A673 (cell line): ENCODE data around the gene SULT1B1. TPM values are rescaled to one million over a fixed set of nuclear protein-coding genes. Genes with fewer than 3 reads are reported as not detected.

Experiments
- BruUV-seq: library from RNA; stranded (reverse); fragments of 400-500 nt; replicated peaks from 2 replicates; lab custom pipeline; 2021; lab: Mats Ljungman, UMichigan
- CTCF ChIA-PET: fragments of 300-600 bp; sonication (Branson Sonifier 250); formaldehyde crosslinking; loops from one replicate; lab custom pipeline; 2022; ENCODE audit warnings: antibody characterized with exemption; lab: Charles Lee
- POLR2A ChIA-PET: fragments of 300-600 bp; sonication (Branson Sonifier 250); formaldehyde crosslinking; loops from one replicate; lab custom pipeline; 2022; ENCODE audit warnings: antibody characterized with exemption; ENCODE audit not compliant: low non-redundant PET; lab: Charles Lee
- DNase-seq: peaks from one replicate; pipeline ENCODE4 v3.0.0-alpha.2; 2015; ENCODE audit warnings: low spot score
- H3K27ac ChIP-seq: fragments of 200-600 bp; sonication (generic); 2 replicates; pipeline ENCODE4 v1.5.1; 2016; ENCODE audit warnings: mixed run types, low read depth, mild to moderate bottlenecking, mixed read lengths, antibody characterized with exemption, low read length; ENCODE audit not compliant: poor library complexity, severe bottlenecking
- H3K27me3 ChIP-seq: fragments of 200-600 bp; sonication (generic); replicated peaks from 2 replicates; pipeline ENCODE4 v1.6.1; 2017; ENCODE audit warnings: mixed run types, low read depth, mild to moderate bottlenecking, mixed read lengths, antibody characterized with exemption, low read length; ENCODE audit not compliant: insufficient read depth, poor library complexity
- H3K36me3 ChIP-seq: fragments of 200-600 bp; sonication (generic); 2 replicates; pipeline ENCODE4 v1.6.1; 2016; ENCODE audit warnings: mixed run types, mild to moderate bottlenecking, mixed read lengths, antibody characterized with exemption, low read length; ENCODE audit not compliant: insufficient read depth, poor library complexity, severe bottlenecking
- H3K4me1 ChIP-seq: fragments of 200-600 bp; sonication (generic); 2 replicates; pipeline ENCODE4 v1.6.1; 2017; ENCODE audit warnings: mixed run types, mild to moderate bottlenecking, mixed read lengths, antibody characterized with exemption, low read length; ENCODE audit not compliant: insufficient read depth, poor library complexity, severe bottlenecking
- H3K4me3 ChIP-seq: fragments of 200-600 bp; sonication (generic); 2 replicates; pipeline ENCODE4 v1.5.1; 2016; ENCODE audit warnings: low read depth, mixed run types, mild to moderate bottlenecking, mixed read lengths, low read length; ENCODE audit not compliant: poor library complexity, severe bottlenecking
- H3K9me3 ChIP-seq: fragments of 200-600 bp; sonication (generic); 2 replicates; pipeline ENCODE4 v1.6.1; 2016; ENCODE audit warnings: mixed run types, low read depth, mild to moderate bottlenecking, mixed read lengths, antibody characterized with exemption, low read length; ENCODE audit not compliant: poor library complexity, severe bottlenecking
- EZH2 ChIP-seq: fragments of 200-600 bp; sonication (generic); IDR thresholded peaks from 2 replicates; pipeline ENCODE4 v1.6.1; 2017; ENCODE audit warnings: borderline replicate concordance, low read depth, mild to moderate bottlenecking, mixed read lengths, antibody characterized with exemption, low read length; ENCODE audit not compliant: poor library complexity, severe bottlenecking
- intact Hi-C: fragments of 100-400 bp; cut with micrococcal nuclease; formaldehyde crosslinking; loops from one replicate; pipeline ENCODE4 v1.10.0; 2022; ENCODE audit not compliant: unreplicated experiment
- total RNA-seq: library from RNA; stranded (reverse); gene quantifications from 2 replicates; pipeline ENCODE4 v1.2.3, GENCODE V29; 2021
- TF ChIP-seq, protein P1 (sequence below): fragments of 300-800, 200-600 bp; sonication (generic); conservative IDR thresholded peaks from 2 replicates; pipeline ENCODE4 v1.5.1; 2017; ENCODE audit warnings: low read depth, mild to moderate bottlenecking, antibody characterized with exemption, low read length, moderate library complexity, mixed read lengths

Gene SULT1B1
- total RNA-seq, 1 experiment from 2014 or later: 1.8 TPM

DNA sequence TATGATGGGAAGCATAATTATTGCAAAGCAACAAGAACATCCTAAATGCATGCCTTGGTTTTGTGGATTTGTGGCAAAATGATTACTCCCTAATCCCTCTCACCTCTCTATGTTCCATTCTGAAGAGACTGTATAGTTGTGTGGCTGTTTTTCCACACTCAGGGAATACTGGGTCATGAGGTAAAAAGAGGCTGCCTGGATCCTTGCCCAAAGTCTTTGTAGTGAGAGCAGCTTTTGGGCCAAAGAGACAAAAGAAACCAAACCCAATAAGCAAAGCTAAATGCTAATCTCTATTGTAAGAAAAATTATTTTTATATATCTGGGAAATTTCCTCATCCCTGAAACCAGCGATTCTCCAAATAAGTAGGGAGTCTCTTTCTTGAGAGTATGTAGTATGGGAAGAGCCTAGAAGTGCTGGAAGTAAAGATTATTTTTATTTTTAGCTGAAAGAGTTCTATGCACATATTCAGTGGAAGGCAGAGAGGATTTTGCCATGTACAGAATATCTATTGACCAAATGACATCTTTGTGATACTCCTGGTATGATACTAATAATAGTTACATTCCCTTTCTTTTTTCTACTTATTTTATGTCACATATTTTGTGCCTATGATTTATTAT is 24.9 kb upstream of the SULT1B1 start:
- Histone ChIP-seq H3K27me3 (no peaks in the 10 kb centered on the region), H3K36me3 (no peaks in the 10 kb centered on the region), H3K27ac (no peak overlapping the region), H3K9me3 (no peaks in the 10 kb centered on the region), H3K4me3 (no peak overlapping the region), H3K4me1 (no peaks in the 10 kb centered on the region)
- POLR2A ChIA-PET: no interaction called here
- CTCF ChIA-PET: no interaction called here
- intact Hi-C loops: no loop called here
- DNase-seq: no peak
- BruUV-seq: no TSS peak
- TF ChIP-seq, protein P1, sequence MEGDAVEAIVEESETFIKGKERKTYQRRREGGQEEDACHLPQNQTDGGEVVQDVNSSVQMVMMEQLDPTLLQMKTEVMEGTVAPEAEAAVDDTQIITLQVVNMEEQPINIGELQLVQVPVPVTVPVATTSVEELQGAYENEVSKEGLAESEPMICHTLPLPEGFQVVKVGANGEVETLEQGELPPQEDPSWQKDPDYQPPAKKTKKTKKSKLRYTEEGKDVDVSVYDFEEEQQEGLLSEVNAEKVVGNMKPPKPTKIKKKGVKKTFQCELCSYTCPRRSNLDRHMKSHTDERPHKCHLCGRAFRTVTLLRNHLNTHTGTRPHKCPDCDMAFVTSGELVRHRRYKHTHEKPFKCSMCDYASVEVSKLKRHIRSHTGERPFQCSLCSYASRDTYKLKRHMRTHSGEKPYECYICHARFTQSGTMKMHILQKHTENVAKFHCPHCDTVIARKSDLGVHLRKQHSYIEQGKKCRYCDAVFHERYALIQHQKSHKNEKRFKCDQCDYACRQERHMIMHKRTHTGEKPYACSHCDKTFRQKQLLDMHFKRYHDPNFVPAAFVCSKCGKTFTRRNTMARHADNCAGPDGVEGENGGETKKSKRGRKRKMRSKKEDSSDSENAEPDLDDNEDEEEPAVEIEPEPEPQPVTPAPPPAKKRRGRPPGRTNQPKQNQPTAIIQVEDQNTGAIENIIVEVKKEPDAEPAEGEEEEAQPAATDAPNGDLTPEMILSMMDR: no peak
- no peak for TF ChIP-seq EZH2

DNA sequence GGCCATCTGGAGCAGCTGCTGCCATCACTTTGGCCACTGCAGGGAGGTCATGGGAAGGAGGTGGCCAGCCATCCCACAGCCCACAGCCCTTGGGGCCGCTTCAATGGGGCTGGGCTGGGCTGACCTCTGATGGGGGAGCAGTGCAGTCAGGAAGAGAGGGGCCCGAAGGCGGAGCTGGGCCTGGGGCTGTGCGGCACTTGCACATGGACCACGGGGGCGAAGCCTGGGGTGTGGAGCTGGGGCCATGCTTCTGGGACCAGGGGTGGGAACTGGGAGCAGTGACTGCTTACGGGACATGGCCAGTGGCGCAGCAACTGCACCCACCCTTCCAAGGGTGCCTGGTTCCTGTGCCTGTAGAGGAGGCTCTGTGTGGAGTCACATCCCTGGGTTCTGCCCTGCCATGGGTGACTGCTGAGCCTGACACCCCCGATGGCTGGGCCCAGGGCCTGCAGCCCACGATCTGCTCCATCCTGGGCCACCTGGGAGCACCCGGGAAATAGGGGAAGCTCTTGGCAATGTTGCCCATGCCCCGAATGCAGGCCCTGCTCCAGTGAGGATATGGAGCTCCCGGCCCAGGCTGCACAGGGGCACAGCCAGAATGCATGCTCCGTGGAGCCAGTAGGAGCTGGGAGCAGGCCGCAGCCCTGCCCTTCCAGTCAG is 22.4 kb upstream of the SULT1B1 start:
- no peaks in the 10 kb centered on the region for H3K4me1 ChIP-seq
- H3K9me3 ChIP-seq: no peaks in the 10 kb centered on the region
- no peak overlapping the region for H3K4me3 ChIP-seq
- intact Hi-C loops: no loop called here
- no TSS peak for BruUV-seq
- ChIA-PET POLR2A (no interaction called here), CTCF (no interaction called here)
- DNase-seq: no peak
- no peaks in the 10 kb centered on the region for H3K27me3 ChIP-seq
- H3K36me3 ChIP-seq: no peaks in the 10 kb centered on the region
- TF ChIP-seq EZH2: no peak
- TF ChIP-seq, protein P1: no peak
- H3K27ac ChIP-seq: no peak overlapping the region

DNA sequence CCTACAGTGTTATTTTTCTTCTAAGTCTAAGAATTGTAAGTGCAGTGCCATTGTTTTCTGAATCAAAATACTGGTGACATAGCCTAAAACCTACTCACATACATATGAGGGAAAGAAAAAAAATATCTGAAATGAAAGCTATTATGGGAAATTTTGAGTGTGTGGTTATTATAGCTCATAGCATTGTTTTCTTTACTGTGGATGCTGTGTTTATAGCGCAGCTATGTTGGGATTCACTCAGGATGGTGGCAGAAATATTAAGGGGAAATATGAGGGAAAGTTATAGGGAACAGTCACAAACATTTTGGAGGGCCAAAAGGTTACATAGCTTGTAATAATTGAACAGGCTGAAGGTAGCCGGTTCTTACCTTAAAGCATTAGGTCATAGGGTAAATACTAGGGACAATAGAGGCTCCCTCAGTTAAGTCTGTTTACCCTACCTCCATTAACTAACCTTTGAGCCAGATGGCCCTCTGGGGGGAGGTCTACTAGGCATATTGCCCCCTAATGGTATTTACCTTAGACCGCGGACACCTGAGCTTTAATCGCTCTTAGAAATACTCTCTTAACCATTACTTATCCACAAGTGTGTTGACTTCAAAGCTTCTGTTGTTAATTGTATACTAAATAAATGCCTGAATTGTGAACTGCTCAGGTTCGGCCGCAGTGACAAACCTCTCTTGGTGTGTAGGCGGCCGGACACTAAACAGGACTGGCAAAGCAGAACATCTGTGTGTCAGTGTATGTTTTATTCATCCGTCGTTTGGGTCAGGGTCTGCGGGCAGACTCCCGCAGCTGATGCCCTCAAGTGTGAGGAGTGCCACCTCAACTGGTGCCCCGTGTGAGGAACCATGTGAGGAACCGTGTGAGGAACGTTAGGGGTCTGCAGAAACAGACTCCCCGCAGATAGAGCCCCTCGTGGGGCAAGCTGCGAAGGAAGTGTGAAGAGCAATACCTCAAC is 21.3 kb upstream of the SULT1B1 start:
- H3K4me3 ChIP-seq: no peak overlapping the region
- POLR2A ChIA-PET: no interaction called here
- intact Hi-C loops: no loop called here
- no TSS peak for BruUV-seq
- no peaks in the 10 kb centered on the region for H3K9me3 ChIP-seq
- H3K27me3 ChIP-seq: no peaks in the 10 kb centered on the region
- H3K4me1 ChIP-seq: no peaks in the 10 kb centered on the region
- H3K36me3 ChIP-seq: no peaks in the 10 kb centered on the region
- DNase-seq: no peak
- H3K27ac ChIP-seq: no peak overlapping the region
- CTCF ChIA-PET: no interaction called here
- TF ChIP-seq EZH2: no peak
- TF ChIP-seq, protein P1: no peak
